HG02938 (cell line): ENCODE results near the gene NUP88.

Source experiments
- ATAC-seq: cut with Tn5 transposase; IDR thresholded peaks from one replicate; pipeline ENCODE4 v1.9.1; 2021; ENCODE audit warnings: mild to moderate bottlenecking, moderate library complexity; ENCODE audit not compliant: unreplicated experiment

NUP88 gene

GRCh38 chr17:5419959-5420653, 644 bp upstream of the NUP88 start, which contains the start of gene RPAIN:
Gene RPAIN (plus strand): TSS chr17:5420182. CDS start chr17:5420211, 29 bp downstream.
- ATAC-seq = peak; percentile 53

GRCh38 chr17:5418858-5419355, 555 bp downstream of the NUP88 start:
- peak; percentile 37 for ATAC-seq

GRCh38 chr17:5416901-5417300, 2.6 kb downstream of the NUP88 start:
- no peak for ATAC-seq

- no peak for ATAC-seq
Observed at GRCh38 chr17:5413682-5414081, 5.8 kb downstream of the NUP88 start.

GRCh38 chr17:5410594-5411272, 8.7 kb downstream of the NUP88 start:
- no peak for ATAC-seq

- ATAC-seq = no peak
Observed at GRCh38 chr17:5408186-5408585, 11.3 kb downstream of the NUP88 start.

- no peak for ATAC-seq
Observed at GRCh38 chr17:5405400-5405799, 14.1 kb downstream of the NUP88 start.

GRCh38 chr17:5399767-5400166, 19.7 kb downstream of the NUP88 start:
- ATAC-seq = no peak

- ATAC-seq = no peak
Observed at GRCh38 chr17:5396612-5397011, 22.9 kb downstream of the NUP88 start.

- no peak for ATAC-seq
Observed at GRCh38 chr17:5391678-5392077, 27.8 kb downstream of the NUP88 start.

- ATAC-seq = no peak
Observed at GRCh38 chr17:5381542-5381941, 37.9 kb downstream of the NUP88 start.

- no peak for ATAC-seq
Observed at GRCh38 chr17:5380491-5381135, 38.8 kb downstream of the NUP88 start.

GRCh38 chr17:5379351-5380107, 39.9 kb downstream of the NUP88 start:
- ATAC-seq = no peak

GRCh38 chr17:5378566-5379207, 40.8 kb downstream of the NUP88 start:
- no peak for ATAC-seq

- no peak for ATAC-seq
Observed at GRCh38 chr17:5373112-5373511, 46.4 kb downstream of the NUP88 start.

- no peak for ATAC-seq
Observed at GRCh38 chr17:5370411-5370810, 49.1 kb downstream of the NUP88 start.

- ATAC-seq = no peak
Observed at GRCh38 chr17:5365831-5366230, 53.6 kb downstream of the NUP88 start.

- ATAC-seq = no peak
Observed at GRCh38 chr17:5364696-5365095, 54.8 kb downstream of the NUP88 start.

GRCh38 chr17:5364156-5364555, 55.3 kb downstream of the NUP88 start:
- no peak for ATAC-seq

GRCh38 chr17:5362162-5362811, 57.2 kb downstream of the NUP88 start:
- no peak for ATAC-seq
